GM20431 (cell line): ENCODE data around the gene CEP85L.

Experiments
- in situ Hi-C: fragments of 300-500 bp; cut with MseI, MboI; formaldehyde crosslinking; loops from one replicate; pipeline ENCODE4 v1.15.0; 2020; ENCODE audit warnings: low sequenced_read_pairs; ENCODE audit not compliant: unreplicated experiment

CEP85L gene

GRCh38 chr6:118651282-118652050 lies at the start of gene CEP85L:
TSS of gene CEP85L (minus strand) at chr6:118651591. CDS start at chr6:118651269, 322 bp downstream.
- in situ Hi-C loops = no loop called here

- in situ Hi-C loops = no loop called here
Measured at GRCh38 chr6:118700531-118700930, 49.1 kb upstream of the CEP85L start.

- in situ Hi-C loops = no loop called here
Measured at GRCh38 chr6:118697554-118697953, 46.2 kb upstream of the CEP85L start.

- in situ Hi-C loops = no loop called here
Measured at GRCh38 chr6:118696271-118696670, 44.9 kb upstream of the CEP85L start.

- in situ Hi-C loops = no loop called here
Measured at GRCh38 chr6:118693562-118693961, 42.2 kb upstream of the CEP85L start.

- in situ Hi-C loops = no loop called here
Measured at GRCh38 chr6:118685823-118686449, 34.5 kb upstream of the CEP85L start.

- in situ Hi-C loops = no loop called here
Measured at GRCh38 chr6:118683881-118684872, 32.8 kb upstream of the CEP85L start.

- in situ Hi-C loops = no loop called here
Measured at GRCh38 chr6:118680452-118681095, 29.2 kb upstream of the CEP85L start.

- in situ Hi-C loops = no loop called here
Measured at GRCh38 chr6:118679327-118679901, 28.0 kb upstream of the CEP85L start.

- in situ Hi-C loops = no loop called here
Measured at GRCh38 chr6:118678866-118679265, 27.5 kb upstream of the CEP85L start.

- in situ Hi-C loops = no loop called here
Measured at GRCh38 chr6:118677193-118677592, 25.8 kb upstream of the CEP85L start.

GRCh38 chr6:118675225-118675624 lies 23.8 kb upstream of the CEP85L start:
- in situ Hi-C loops = no loop called here

- in situ Hi-C loops = no loop called here
Measured at GRCh38 chr6:118674772-118675171, 23.4 kb upstream of the CEP85L start.

GRCh38 chr6:118672678-118673077 lies 21.3 kb upstream of the CEP85L start:
- in situ Hi-C loops = no loop called here

GRCh38 chr6:118669561-118669960 lies 18.2 kb upstream of the CEP85L start:
- in situ Hi-C loops = no loop called here

GRCh38 chr6:118668761-118669385 lies 17.5 kb upstream of the CEP85L start:
- in situ Hi-C loops = no loop called here

- in situ Hi-C loops = no loop called here
Measured at GRCh38 chr6:118667988-118668387, 16.6 kb upstream of the CEP85L start.

GRCh38 chr6:118665011-118665410 lies 13.6 kb upstream of the CEP85L start:
- in situ Hi-C loops = no loop called here
